ENCODE data around the gene CTBP1.

CTBP1 gene

DNA sequence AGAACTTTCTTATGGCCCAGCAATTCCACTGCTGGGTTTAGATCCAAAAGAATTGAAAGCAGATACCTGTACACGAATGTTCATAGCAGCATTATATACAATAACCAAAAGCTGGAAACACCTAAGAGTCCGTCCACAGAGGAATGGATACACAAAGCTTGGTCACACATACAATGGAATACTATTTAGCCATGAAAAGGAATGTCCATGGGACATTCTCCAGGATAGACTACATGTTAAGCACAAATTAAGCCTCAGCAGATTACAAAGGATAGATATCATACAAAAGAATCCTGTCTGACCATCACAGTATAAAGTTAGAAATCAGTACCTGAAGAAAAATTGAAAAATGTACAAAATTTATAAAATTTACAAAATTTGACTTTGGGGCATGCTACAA lies 28.1 kb upstream of the CTBP1 start:
- H3K9ac ChIP-seq (ENCODE audit: low read length), result no peak overlapping the region
- H3K36me3 ChIP-seq (ENCODE audit: control insufficient read depth, insufficient read depth, low read length), result no peaks in the 10 kb centered on the region
- no peaks in the 10 kb centered on the region for H3K9me3 ChIP-seq (ENCODE audit: control insufficient read depth, low read length)
- no peaks in the 10 kb centered on the region for H3K4me1 ChIP-seq (ENCODE audit: control insufficient read depth, insufficient read depth, low read length)
- no peak overlapping the region for H3K4me3 ChIP-seq (ENCODE audit: low read length)
- H3K27me3 ChIP-seq (ENCODE audit: control insufficient read depth, insufficient read depth, low read length), result no peaks in the 10 kb centered on the region

- Histone ChIP-seq H3K9me3 (ENCODE audit: control insufficient read depth, low read length) (no peaks in the 10 kb centered on the region), H3K4me1 (ENCODE audit: control insufficient read depth, insufficient read depth, low read length) (no peaks in the 10 kb centered on the region), H3K36me3 (ENCODE audit: control insufficient read depth, insufficient read depth, low read length) (no peaks in the 10 kb centered on the region), H3K4me3 (ENCODE audit: low read length) (no peak overlapping the region), H3K27me3 (ENCODE audit: control insufficient read depth, insufficient read depth, low read length) (no peaks in the 10 kb centered on the region), H3K9ac (ENCODE audit: low read length) (no peak overlapping the region)
These were observed 25.9 kb upstream of the CTBP1 start for GRCh38 chr4:1274871-1275270.

- no peak overlapping the region for H3K9ac ChIP-seq (ENCODE audit: low read length)
- no peaks in the 10 kb centered on the region for H3K9me3 ChIP-seq (ENCODE audit: control insufficient read depth, low read length)
- no peaks in the 10 kb centered on the region for H3K36me3 ChIP-seq (ENCODE audit: control insufficient read depth, insufficient read depth, low read length)
- no peak overlapping the region for H3K4me3 ChIP-seq (ENCODE audit: low read length)
- no peaks in the 10 kb centered on the region for H3K27me3 ChIP-seq (ENCODE audit: control insufficient read depth, insufficient read depth, low read length)
- no peaks in the 10 kb centered on the region for H3K4me1 ChIP-seq (ENCODE audit: control insufficient read depth, insufficient read depth, low read length)
These were observed 22.8 kb upstream of the CTBP1 start for GRCh38 chr4:1271686-1272085.

DNA sequence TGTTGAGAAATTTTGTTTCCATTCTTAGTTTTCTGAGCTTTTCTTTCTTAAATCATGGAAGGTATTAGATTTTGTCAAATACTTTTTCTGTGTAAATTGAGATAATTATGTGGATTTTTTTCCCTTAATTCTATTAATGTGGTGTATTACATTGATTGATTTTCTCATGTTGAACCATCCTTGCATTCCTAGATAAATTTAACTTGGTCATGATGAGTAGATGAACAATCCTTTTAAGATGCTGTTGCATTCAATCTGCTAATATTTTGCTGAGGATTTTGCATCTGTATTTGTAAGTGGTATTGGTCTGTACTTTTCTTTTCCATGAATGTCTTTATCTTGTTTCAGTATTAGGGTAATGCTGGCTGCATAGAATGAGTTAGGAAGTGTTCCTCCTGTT lies 20.3 kb upstream of the CTBP1 start:
- no peaks in the 10 kb centered on the region for H3K9me3 ChIP-seq (ENCODE audit: control insufficient read depth, low read length)
- no peaks in the 10 kb centered on the region for H3K4me1 ChIP-seq (ENCODE audit: control insufficient read depth, insufficient read depth, low read length)
- no peaks in the 10 kb centered on the region for H3K36me3 ChIP-seq (ENCODE audit: control insufficient read depth, insufficient read depth, low read length)
- H3K27me3 ChIP-seq (ENCODE audit: control insufficient read depth, insufficient read depth, low read length), result no peaks in the 10 kb centered on the region
- no peak overlapping the region for H3K9ac ChIP-seq (ENCODE audit: low read length)
- H3K4me3 ChIP-seq (ENCODE audit: low read length), result no peak overlapping the region

- Histone ChIP-seq H3K36me3 (ENCODE audit: control insufficient read depth, insufficient read depth, low read length) (no peaks in the 10 kb centered on the region), H3K4me1 (ENCODE audit: control insufficient read depth, insufficient read depth, low read length) (no peaks in the 10 kb centered on the region), H3K9me3 (ENCODE audit: control insufficient read depth, low read length) (no peaks in the 10 kb centered on the region), H3K4me3 (ENCODE audit: low read length) (no peak overlapping the region), H3K27me3 (ENCODE audit: control insufficient read depth, insufficient read depth, low read length) (no peaks in the 10 kb centered on the region), H3K9ac (ENCODE audit: low read length) (no peak overlapping the region)
These were observed 18.2 kb upstream of the CTBP1 start for GRCh38 chr4:1266881-1267763.

GRCh38 chr4:1265351-1265750 lies 16.4 kb upstream of the CTBP1 start:
- no peaks in the 10 kb centered on the region for H3K27me3 ChIP-seq (ENCODE audit: control insufficient read depth, insufficient read depth, low read length)
- no peaks in the 10 kb centered on the region for H3K9me3 ChIP-seq (ENCODE audit: control insufficient read depth, low read length)
- H3K4me1 ChIP-seq (ENCODE audit: control insufficient read depth, insufficient read depth, low read length), result no peaks in the 10 kb centered on the region
- H3K36me3 ChIP-seq (ENCODE audit: control insufficient read depth, insufficient read depth, low read length), result no peaks in the 10 kb centered on the region
- H3K9ac ChIP-seq (ENCODE audit: low read length), result no peak overlapping the region
- H3K4me3 ChIP-seq (ENCODE audit: low read length), result no peak overlapping the region

DNA sequence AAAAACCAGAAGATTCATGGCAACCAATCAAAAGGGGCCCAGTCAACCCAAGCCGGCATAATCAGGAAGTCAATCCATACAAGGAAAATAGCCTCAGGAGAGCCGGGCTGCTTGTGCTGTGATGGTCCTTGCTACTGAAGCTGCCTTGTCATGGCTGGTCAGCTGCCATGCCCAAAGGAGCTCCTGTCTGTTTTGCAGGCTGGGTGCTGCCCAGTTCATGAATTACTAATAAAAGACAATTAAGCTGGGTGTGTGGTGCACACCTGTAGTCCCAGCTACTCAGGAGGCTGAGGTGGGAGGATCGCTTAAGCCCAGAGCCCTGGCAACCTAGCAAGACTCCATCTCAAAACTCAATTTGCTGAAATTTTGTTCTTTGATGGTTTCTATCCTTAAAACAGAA lies 16.0 kb upstream of the CTBP1 start:
- Histone ChIP-seq H3K27me3 (ENCODE audit: control insufficient read depth, insufficient read depth, low read length) (no peaks in the 10 kb centered on the region), H3K9me3 (ENCODE audit: control insufficient read depth, low read length) (no peaks in the 10 kb centered on the region), H3K4me1 (ENCODE audit: control insufficient read depth, insufficient read depth, low read length) (no peaks in the 10 kb centered on the region), H3K4me3 (ENCODE audit: low read length) (no peak overlapping the region), H3K36me3 (ENCODE audit: control insufficient read depth, insufficient read depth, low read length) (no peaks in the 10 kb centered on the region), H3K9ac (ENCODE audit: low read length) (no peak overlapping the region)

DNA sequence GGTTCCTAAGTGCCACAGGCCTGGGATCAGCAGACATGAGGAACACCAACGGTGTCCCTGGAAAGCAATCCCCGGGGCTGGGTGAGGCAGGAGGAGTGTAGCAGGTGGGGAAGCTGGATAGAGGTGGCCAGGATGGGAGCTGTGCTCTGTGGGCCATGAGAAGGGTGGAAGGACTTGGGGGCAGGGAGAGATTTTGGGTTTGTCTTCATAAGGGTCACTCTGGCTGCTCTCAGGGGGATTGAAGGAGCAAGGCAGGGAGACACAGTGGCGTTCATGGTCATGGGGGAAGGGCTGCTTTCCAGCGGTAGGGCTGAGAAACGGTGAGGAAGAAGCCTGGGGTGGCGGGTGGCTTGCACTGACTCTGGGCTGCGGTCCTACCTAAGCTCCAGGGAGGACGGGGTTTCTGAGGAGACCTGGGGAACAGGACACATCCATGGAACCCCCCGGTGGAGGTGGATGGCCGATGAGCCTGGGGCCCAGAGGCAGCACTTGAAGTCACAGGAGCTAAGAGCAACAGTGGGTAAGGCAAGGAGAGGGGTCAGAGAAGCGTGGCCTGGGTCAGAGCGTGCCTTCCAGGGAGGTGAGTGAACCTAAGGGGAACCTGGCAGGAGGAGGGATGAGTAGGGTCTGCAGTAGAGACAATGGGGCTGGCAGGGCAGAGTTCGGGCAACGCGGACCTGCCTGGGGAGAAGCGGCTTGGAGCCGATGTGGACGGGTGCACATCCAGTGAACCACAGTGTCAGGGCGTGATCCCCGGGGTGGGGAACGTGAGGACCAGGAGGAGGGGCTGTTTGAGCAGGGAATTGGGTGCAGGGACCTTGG lies 12.4 kb upstream of the CTBP1 start:
- H3K4me3 ChIP-seq (ENCODE audit: low read length), result no peak overlapping the region
- H3K36me3 ChIP-seq (ENCODE audit: control insufficient read depth, insufficient read depth, low read length), result no peaks in the 10 kb centered on the region
- H3K4me1 ChIP-seq (ENCODE audit: control insufficient read depth, insufficient read depth, low read length), result no peaks in the 10 kb centered on the region
- H3K9ac ChIP-seq (ENCODE audit: low read length), result no peak overlapping the region
- H3K27me3 ChIP-seq (ENCODE audit: control insufficient read depth, insufficient read depth, low read length), result no peaks in the 10 kb centered on the region
- peaks cover 3% of the 10 kb centered on the region for H3K9me3 ChIP-seq (ENCODE audit: control insufficient read depth, low read length)

GRCh38 chr4:1260418-1261106 lies 11.6 kb upstream of the CTBP1 start:
- no peak overlapping the region for H3K4me3 ChIP-seq (ENCODE audit: low read length)
- H3K36me3 ChIP-seq (ENCODE audit: control insufficient read depth, insufficient read depth, low read length), result no peaks in the 10 kb centered on the region
- peaks cover 3% of the 10 kb centered on the region for H3K9me3 ChIP-seq (ENCODE audit: control insufficient read depth, low read length)
- H3K27me3 ChIP-seq (ENCODE audit: control insufficient read depth, insufficient read depth, low read length), result no peaks in the 10 kb centered on the region
- no peaks in the 10 kb centered on the region for H3K4me1 ChIP-seq (ENCODE audit: control insufficient read depth, insufficient read depth, low read length)
- no peak overlapping the region for H3K9ac ChIP-seq (ENCODE audit: low read length)

GRCh38 chr4:1259966-1260365 lies 11.0 kb upstream of the CTBP1 start:
- H3K27me3 ChIP-seq (ENCODE audit: control insufficient read depth, insufficient read depth, low read length), result no peaks in the 10 kb centered on the region

DNA sequence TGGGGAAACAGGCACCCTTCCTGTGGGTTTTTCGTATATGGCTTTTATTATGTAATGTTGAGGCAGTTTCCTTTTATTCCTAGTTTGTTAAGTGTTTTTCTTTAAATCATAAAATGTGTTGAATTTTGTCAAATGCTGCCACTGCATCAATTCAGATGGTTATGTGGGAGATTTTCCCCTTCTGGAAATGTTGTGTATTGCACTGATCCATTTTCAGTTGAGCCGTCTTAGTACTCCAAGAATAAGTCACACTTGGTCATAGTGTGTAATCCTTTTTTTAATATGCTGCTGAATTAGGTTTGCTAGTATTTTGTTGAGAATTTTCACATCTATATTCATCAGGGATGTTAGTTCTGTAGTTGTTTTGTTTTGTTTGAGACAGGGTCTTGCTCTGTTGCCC lies 9.5 kb upstream of the CTBP1 start:
- no peak overlapping the region for H3K4me3 ChIP-seq (ENCODE audit: low read length)
- H3K27me3 ChIP-seq (ENCODE audit: control insufficient read depth, insufficient read depth, low read length), result no peaks in the 10 kb centered on the region
- H3K36me3 ChIP-seq (ENCODE audit: control insufficient read depth, insufficient read depth, low read length), result no peaks in the 10 kb centered on the region
- no peaks in the 10 kb centered on the region for H3K4me1 ChIP-seq (ENCODE audit: control insufficient read depth, insufficient read depth, low read length)
- peaks cover 3% of the 10 kb centered on the region for H3K9me3 ChIP-seq (ENCODE audit: control insufficient read depth, low read length)
- no peak overlapping the region for H3K9ac ChIP-seq (ENCODE audit: low read length)

More at GRCh38 chr4:1259966-1260365, 11.0 kb upstream of the CTBP1 start:
- H3K4me3 ChIP-seq (ENCODE audit: low read length), result no peak overlapping the region
- H3K9ac ChIP-seq (ENCODE audit: low read length), result no peak overlapping the region
- H3K4me1 ChIP-seq (ENCODE audit: control insufficient read depth, insufficient read depth, low read length), result no peaks in the 10 kb centered on the region
- H3K36me3 ChIP-seq (ENCODE audit: control insufficient read depth, insufficient read depth, low read length), result no peaks in the 10 kb centered on the region
- H3K9me3 ChIP-seq (ENCODE audit: control insufficient read depth, low read length), result peaks cover 3% of the 10 kb centered on the region

DNA sequence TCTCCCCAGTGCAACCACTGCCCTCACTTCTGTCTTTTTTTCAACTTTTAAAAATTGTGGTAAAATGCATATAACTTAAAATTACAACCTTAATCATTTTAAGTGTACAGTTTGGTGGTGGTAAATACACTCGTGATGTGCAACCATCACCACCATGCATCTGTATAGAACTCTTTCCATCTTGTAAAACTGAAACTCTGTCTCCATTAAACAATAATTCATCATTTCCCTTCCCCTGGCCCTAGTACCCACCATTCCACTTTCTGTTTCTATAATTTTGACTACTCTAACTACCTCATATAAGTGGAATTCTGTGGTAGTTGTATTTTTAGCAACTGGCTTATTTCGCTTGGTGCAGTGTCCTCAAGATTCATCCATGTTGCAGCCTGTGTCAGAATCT lies 6.8 kb upstream of the CTBP1 start:
- Histone ChIP-seq H3K9me3 (ENCODE audit: control insufficient read depth, low read length) (peaks cover 7% of the 10 kb centered on the region), H3K4me3 (ENCODE audit: low read length) (no peak overlapping the region), H3K27me3 (ENCODE audit: control insufficient read depth, insufficient read depth, low read length) (no peaks in the 10 kb centered on the region), H3K9ac (ENCODE audit: low read length) (no peak overlapping the region), H3K4me1 (ENCODE audit: control insufficient read depth, insufficient read depth, low read length) (peaks cover 3% of the 10 kb centered on the region), H3K36me3 (ENCODE audit: control insufficient read depth, insufficient read depth, low read length) (no peaks in the 10 kb centered on the region)

Data from mucosa of stomach (tissue), 1 donor.